B cell (primary cell): ENCODE measurements around the gene KCNN2. TPM values are rescaled to one million over a fixed set of nuclear protein-coding genes. Genes with fewer than 3 reads are reported as not detected.
A peak's percentile ranks its signal among the peaks of the same experiment; 100 is the strongest.

Experiments used
- ATAC-seq: fragments of 200-7000 bp; cut with Tn5 transposase; one replicate; pipeline ENCODE4 v1.10.0; 2021; ENCODE audit warnings: low read depth, mild to moderate bottlenecking, moderate number of reproducible peaks, moderate library complexity
- CTCF ChIA-PET: fragments of 350-600 bp; sonication (Branson Sonifier 250); formaldehyde crosslinking; loops from one replicate; lab custom pipeline; 2021; ENCODE audit warnings: antibody characterized with exemption, inconsistent platforms; lab: Charles Lee
- POLR2A ChIA-PET: fragments of 350-600 bp; sonication (Branson Sonifier 250); formaldehyde crosslinking; loops from one replicate; lab custom pipeline; 2021; ENCODE audit warnings: antibody characterized with exemption; lab: Charles Lee
- DNase-seq: peaks from one replicate; pipeline ENCODE4 v3.0.0; 2013
- H2AFZ ChIP-seq: 2 replicates; pipeline ENCODE4 v1.6.1; 2012; ENCODE audit warnings: mild to moderate bottlenecking, low read depth, low read length; ENCODE audit not compliant: insufficient read depth, poor library complexity, severe bottlenecking
- H3K27ac ChIP-seq, 2 donors: 1 replicate in 1 of 2; 2 replicates in 1 of 2; pipeline ENCODE4 v1.5.1; 2012 to 2013; ENCODE audit warnings: low read length in 2 of 2, mild to moderate bottlenecking in 2 of 2, moderate library complexity in 1 of 2
- H3K27me3 ChIP-seq, 4 experiments: fragments of 200-600 bp in 1 of 4; sonication (generic) in 1 of 4; replicated peaks in 1 of 4; 1 replicate in 2 of 4; 2 replicates in 2 of 4; pipeline versions ENCODE4 v1.6.1 to v1.7.0; 2013 to 2016; ENCODE audit warnings: low read length in 3 of 4, mild to moderate bottlenecking in 2 of 4, mixed read lengths in 1 of 4, moderate library complexity in 1 of 4; ENCODE audit not compliant: insufficient read depth in 4 of 4, control insufficient read depth in 3 of 4; ENCODE audit errors: control extremely low read depth in 1 of 4
- H3K36me3 ChIP-seq, 2 experiments: replicated peaks in 1 of 2; 1 replicate in 1 of 2; 2 replicates in 1 of 2; pipeline versions ENCODE4 v1.6.1 to v1.7.1; 2013; ENCODE audit warnings: low read length in 1 of 2; ENCODE audit not compliant: insufficient read depth in 2 of 2, control insufficient read depth in 1 of 2; ENCODE audit errors: control extremely low read depth in 1 of 2, extremely low read depth in 1 of 2
- H3K4me1 ChIP-seq, 2 donors: fragments of 200-600 bp in 1 of 2; sonication (generic) in 1 of 2; 1 replicate in 1 of 2; 2 replicates in 1 of 2; pipeline versions ENCODE4 v1.5.1 to v1.6.1; 2013 to 2017; ENCODE audit warnings: low read length in 2 of 2; ENCODE audit not compliant: control insufficient read depth in 2 of 2, insufficient read depth in 2 of 2
- H3K4me2 ChIP-seq: replicated peaks from 2 replicates; pipeline ENCODE3; 2012; ENCODE audit warnings: mild to moderate bottlenecking, low read depth, low read length; ENCODE audit not compliant: poor library complexity, severe bottlenecking
- H3K4me3 ChIP-seq, 5 experiments: fragments of 200-600 bp in 1 of 5; sonication (generic) in 1 of 5; 1 replicate in 3 of 5; 2 replicates in 2 of 5; pipeline versions ENCODE4 v1.5.1 to v1.7.0; 2011 to 2016; ENCODE audit warnings: low read length in 4 of 5, mild to moderate bottlenecking in 4 of 5, low read depth in 2 of 5, control low read depth in 1 of 5, moderate library complexity in 1 of 5; ENCODE audit not compliant: insufficient read depth in 1 of 5; ENCODE audit errors: control extremely low read depth in 1 of 5, extremely low read depth in 1 of 5
- H3K79me2 ChIP-seq: fragments of 200-600 bp; sonication (generic); one replicate; pipeline ENCODE4 v1.6.0; 2016; ENCODE audit warnings: low read length; ENCODE audit not compliant: control insufficient read depth, insufficient read depth
- H3K9ac ChIP-seq: fragments of 200-600 bp; sonication (generic); 2 replicates; pipeline ENCODE4 v1.6.1; 2017; ENCODE audit warnings: mild to moderate bottlenecking, low read length, moderate library complexity
- H3K9me3 ChIP-seq, 3 donors: one replicate each; pipeline versions ENCODE4 v1.6.1 to v1.7.1; 2013; ENCODE audit warnings: low read length in 2 of 3; ENCODE audit not compliant: control insufficient read depth in 2 of 3, insufficient read depth in 1 of 3; ENCODE audit errors: control extremely low read depth in 1 of 3
- H4K20me1 ChIP-seq: 2 replicates; pipeline ENCODE4 v1.6.0; 2012; ENCODE audit warnings: mild to moderate bottlenecking, low read length; ENCODE audit not compliant: insufficient read depth, control insufficient read depth, poor library complexity, severe bottlenecking
- H3K27ac Mint-ChIP-seq: one replicate; pipeline ENCODE4 v1.8.0; 2021; ENCODE audit warnings: mixed read lengths
- H3K27me3 Mint-ChIP-seq: one replicate; pipeline ENCODE4 v1.8.0; 2021; ENCODE audit warnings: mixed read lengths
- H3K4me1 Mint-ChIP-seq: one replicate; pipeline ENCODE4 v1.8.0; 2021; ENCODE audit warnings: mixed read lengths
- H3K4me3 Mint-ChIP-seq: one replicate; pipeline ENCODE4 v1.8.0; 2021; ENCODE audit warnings: mixed read lengths
- H3K9me3 Mint-ChIP-seq: one replicate; pipeline ENCODE4 v1.8.0; 2022; ENCODE audit warnings: mixed read lengths; ENCODE audit not compliant: insufficient read depth
- CTCF ChIP-seq: fragments of 200-600 bp; IDR thresholded peaks from one replicate; pipeline ENCODE4 v1.8.0; 2022; ENCODE audit warnings: antibody characterized with exemption, mild to moderate bottlenecking
- EZH2 ChIP-seq: IDR thresholded peaks from 2 replicates; pipeline ENCODE4 v1.6.1; 2012; ENCODE audit warnings: borderline replicate concordance, low read depth, mild to moderate bottlenecking, moderate library complexity, low read length; ENCODE audit not compliant: insufficient read depth, poor library complexity, severe bottlenecking
- WGBS: methylation state at CpG from one replicate; pipeline ENCODE4 v1.1.5; 2013; ENCODE audit warnings: missing lambda C conversion rate; ENCODE audit not compliant: insufficient coverage; 5-methylcytosine and 5-hydroxymethylcytosine counted together
- intact Hi-C: fragments of 100-400 bp; cut with micrococcal nuclease; formaldehyde crosslinking; loops from one replicate; pipeline ENCODE4 v1.10.0; 2022
- polyA plus RNA-seq: library from polyadenylated mRNA; depleted of rRNA; stranded (reverse); fragments of >200 nt; gene quantifications from 2 replicates; pipeline ENCODE4 v1.2.3, GENCODE V29; 2012
- total RNA-seq, 2 donors: library from RNA; stranded (reverse); fragments of 120-200 nt in 1 of 2; gene quantifications; 1 replicate in 1 of 2; 2 replicates in 1 of 2; pipeline versions ENCODE4 v1.2.3 to v1.2.4, GENCODE V29; 2013 to 2022

KCNN2 gene
- total and polyA plus RNA-seq, 2 donors (not counting 1 experiment from before 2014, with no cell fraction given), result not detected

- CTCF ChIA-PET, result interaction anchor here (0.6 to 6.5 kb wide), 4 partner anchors 10 to 835 kb away, joined by 3 to 79 read pairs (median 4); no protein-coding TSS in a partner anchor
- WGBS, result no CpG with 5 or more reads among the region's 1 CpG
- TF ChIP-seq CTCF, result peak; percentile 23
- no peak for TF ChIP-seq EZH2
- H3K4me2 ChIP-seq, result no peak overlapping the region
- H3K27ac ChIP-seq, result no peak overlapping the region
- no peaks in the 10 kb centered on the region for H3K9me3 ChIP-seq
- H3K79me2 ChIP-seq, result no peaks in the 10 kb centered on the region
- no peaks in the 10 kb centered on the region for H4K20me1 ChIP-seq
- no peak overlapping the region for H2AFZ ChIP-seq
- intact Hi-C loops, result no loop called here
- DNase-seq, result no peak
- ATAC-seq, result no peak
- H3K36me3 ChIP-seq, result no peaks in the 10 kb centered on the region
- peaks cover 0 to 2% (median 0%) of the 10 kb centered on the region in 4 experiments for H3K27me3 ChIP-seq
- no peak overlapping the region for H3K9ac ChIP-seq
- peaks cover 3% of the 10 kb centered on the region for H3K4me1 Mint-ChIP-seq
- POLR2A ChIA-PET, result no interaction called here
- H3K4me1 ChIP-seq, result no peaks in the 10 kb centered on the region
- no peaks in the 10 kb centered on the region for H3K9me3 Mint-ChIP-seq
- H3K4me3 ChIP-seq, result no peak overlapping the region
- peaks cover 5% of the 10 kb centered on the region for H3K27me3 Mint-ChIP-seq
- no peak overlapping the region for H3K27ac Mint-ChIP-seq
- no peak overlapping the region for H3K4me3 Mint-ChIP-seq
Measured at GRCh38 chr5:114447084-114447773, 85.4 kb downstream of the KCNN2 start.

GRCh38 chr5:114448481-114448880 is 86.6 kb downstream of the KCNN2 start:
- Histone ChIP-seq H2AFZ (no peak overlapping the region), H3K27ac (no peak overlapping the region), H3K4me2 (no peak overlapping the region), H3K79me2 (no peaks in the 10 kb centered on the region), H3K27me3 (no peaks in the 10 kb centered on the region), H4K20me1 (no peaks in the 10 kb centered on the region), H3K9ac (no peak overlapping the region), H3K4me3 (no peak overlapping the region), H3K9me3 (no peaks in the 10 kb centered on the region), H3K4me1 (no peaks in the 10 kb centered on the region), H3K36me3 (no peaks in the 10 kb centered on the region)
- TF ChIP-seq EZH2 (no peak), CTCF (no peak)
- H3K27me3 Mint-ChIP-seq, result no peaks in the 10 kb centered on the region
- POLR2A ChIA-PET, result no interaction called here
- H3K27ac Mint-ChIP-seq, result no peak overlapping the region
- ATAC-seq (no peak), DNase-seq (no peak)
- H3K4me1 Mint-ChIP-seq, result peaks cover 3% of the 10 kb centered on the region
- H3K9me3 Mint-ChIP-seq, result no peaks in the 10 kb centered on the region
- CTCF ChIA-PET, result interaction anchor here (0.6 to 6.5 kb wide), 9 partner anchors 8 to 840 kb away, joined by 3 to 79 read pairs (median 4); no protein-coding TSS in a partner anchor
- 79% methylated on average over 2 of the region's 4 CpGs for WGBS
- intact Hi-C loops, result no loop called here
- H3K4me3 Mint-ChIP-seq, result no peak overlapping the region
